Loucy (cell line): Measurements from ENCODE around the gene CSN3.

Experiments
- H2AFZ ChIP-seq: fragments of 200-600 bp; sonication (generic); 2 replicates; pipeline ENCODE4 v1.6.0; 2016; ENCODE audit warnings: antibody characterized with exemption, mild to moderate bottlenecking, low read length, moderate library complexity
- H3F3A ChIP-seq: fragments of 200-600 bp; 2 replicates; pipeline ENCODE4 v1.6.0; 2016; ENCODE audit warnings: antibody characterized with exemption, low read depth, mild to moderate bottlenecking
- H3K27me3 ChIP-seq: fragments of 200-600 bp; sonication (generic); 2 replicates; pipeline ENCODE4 v1.6.1; 2014; ENCODE audit warnings: low read length, mild to moderate bottlenecking; ENCODE audit not compliant: insufficient read depth, poor library complexity, severe bottlenecking
- H3K36me3 ChIP-seq: fragments of 200-600 bp; sonication (generic); 2 replicates; pipeline ENCODE4 v1.6.1; 2016; ENCODE audit warnings: low read length; ENCODE audit not compliant: insufficient read depth
- H3K4me1 ChIP-seq: fragments of 200-600 bp; sonication (generic); 2 replicates; pipeline ENCODE4 v1.5.1; 2014; ENCODE audit warnings: low read length, mild to moderate bottlenecking; ENCODE audit not compliant: insufficient read depth, poor library complexity, severe bottlenecking
- H3K4me2 ChIP-seq: fragments of 200-600 bp; sonication (generic); 2 replicates; pipeline ENCODE4 v1.6.0; 2014; ENCODE audit warnings: antibody characterized with exemption, low read length, low read depth, mild to moderate bottlenecking; ENCODE audit not compliant: poor library complexity, severe bottlenecking
- H3K4me3 ChIP-seq: fragments of 200-600 bp; sonication (generic); 2 replicates; pipeline ENCODE4 v1.5.1; 2014; ENCODE audit warnings: low read length, mild to moderate bottlenecking, mixed read lengths; ENCODE audit not compliant: poor library complexity, severe bottlenecking
- H3K79me2 ChIP-seq: fragments of 200-600 bp; sonication (generic); 2 replicates; pipeline ENCODE4 v1.6.1; 2014; ENCODE audit warnings: low read length; ENCODE audit not compliant: insufficient read depth
- H3K9ac ChIP-seq: fragments of 200-600 bp; sonication (generic); 2 replicates; pipeline ENCODE4 v1.6.0; 2014; ENCODE audit warnings: mild to moderate bottlenecking, low read depth, low read length, moderate library complexity; ENCODE audit not compliant: poor library complexity, severe bottlenecking
- H3K9me2 ChIP-seq: fragments of 200-600 bp; sonication (generic); replicated peaks from 2 replicates; pipeline ENCODE4 v1.6.1; 2016; ENCODE audit warnings: low read depth, low read length, mixed read lengths
- H3K9me3 ChIP-seq: fragments of 200-600 bp; sonication (generic); 2 replicates; pipeline ENCODE4 v1.6.1; 2014; ENCODE audit warnings: mild to moderate bottlenecking, antibody characterized with exemption, low read length, low read depth; ENCODE audit not compliant: insufficient read depth
- H4K20me1 ChIP-seq: fragments of 200-600 bp; sonication (generic); 2 replicates; pipeline ENCODE4 v1.6.0; 2014; ENCODE audit warnings: antibody characterized with exemption, low read length, mild to moderate bottlenecking; ENCODE audit not compliant: insufficient read depth, poor library complexity, severe bottlenecking
- CTCF ChIP-seq: fragments of 200-600 bp; sonication (generic); conservative IDR thresholded peaks from 2 replicates; pipeline ENCODE4 v1.5.1; 2014; ENCODE audit warnings: mild to moderate bottlenecking, antibody characterized with exemption, low read length
- EZH2phosphoT487 ChIP-seq: fragments of 200-600 bp; IDR thresholded peaks from 2 replicates; pipeline ENCODE4 v1.6.1; 2018; ENCODE audit warnings: antibody characterized with exemption, mild to moderate bottlenecking, moderate library complexity, borderline replicate concordance

The CSN3 gene

GRCh38 chr4:70239884-70240591 is 2.4 kb upstream of the CSN3 start:
- no peak overlapping the region for H3K4me3 ChIP-seq
- no peaks in the 10 kb centered on the region for H3K9me3 ChIP-seq
- no peaks in the 10 kb centered on the region for H3K9me2 ChIP-seq
- no peaks in the 10 kb centered on the region for H3F3A ChIP-seq
- no peaks in the 10 kb centered on the region for H3K27me3 ChIP-seq
- TF ChIP-seq EZH2phosphoT487, result no peak
- no peak overlapping the region for H2AFZ ChIP-seq
- H4K20me1 ChIP-seq, result no peaks in the 10 kb centered on the region
- no peaks in the 10 kb centered on the region for H3K79me2 ChIP-seq
- no peaks in the 10 kb centered on the region for H3K4me1 ChIP-seq
- H3K4me2 ChIP-seq, result no peak overlapping the region
- H3K36me3 ChIP-seq, result no peaks in the 10 kb centered on the region
- H3K9ac ChIP-seq, result no peak overlapping the region

- Histone ChIP-seq H3K9ac (no peak overlapping the region), H3K4me3 (no peak overlapping the region), H3K79me2 (no peaks in the 10 kb centered on the region), H3F3A (no peaks in the 10 kb centered on the region), H3K4me2 (no peak overlapping the region), H2AFZ (no peak overlapping the region), H3K36me3 (no peaks in the 10 kb centered on the region), H3K9me3 (no peaks in the 10 kb centered on the region), H3K27me3 (no peaks in the 10 kb centered on the region), H3K4me1 (no peaks in the 10 kb centered on the region), H4K20me1 (no peaks in the 10 kb centered on the region), H3K9me2 (no peaks in the 10 kb centered on the region)
- TF ChIP-seq EZH2phosphoT487, result no peak
- no peak for TF ChIP-seq CTCF
Observed at GRCh38 chr4:70243091-70243490, 694 bp downstream of the CSN3 start.

- Histone ChIP-seq H3F3A (no peaks in the 10 kb centered on the region), H3K9me3 (no peaks in the 10 kb centered on the region), H3K9ac (no peak overlapping the region), H3K27me3 (no peaks in the 10 kb centered on the region), H3K4me2 (no peak overlapping the region), H3K79me2 (no peaks in the 10 kb centered on the region), H3K9me2 (no peaks in the 10 kb centered on the region), H4K20me1 (no peaks in the 10 kb centered on the region), H2AFZ (no peak overlapping the region), H3K4me3 (no peak overlapping the region), H3K4me1 (no peaks in the 10 kb centered on the region), H3K36me3 (no peaks in the 10 kb centered on the region)
- no peak for TF ChIP-seq EZH2phosphoT487
- TF ChIP-seq CTCF, result no peak
Observed at GRCh38 chr4:70251250-70251944, 9.0 kb downstream of the CSN3 start.
